ENCODE measurements around the gene MSH5.

MSH5 gene

DNA sequence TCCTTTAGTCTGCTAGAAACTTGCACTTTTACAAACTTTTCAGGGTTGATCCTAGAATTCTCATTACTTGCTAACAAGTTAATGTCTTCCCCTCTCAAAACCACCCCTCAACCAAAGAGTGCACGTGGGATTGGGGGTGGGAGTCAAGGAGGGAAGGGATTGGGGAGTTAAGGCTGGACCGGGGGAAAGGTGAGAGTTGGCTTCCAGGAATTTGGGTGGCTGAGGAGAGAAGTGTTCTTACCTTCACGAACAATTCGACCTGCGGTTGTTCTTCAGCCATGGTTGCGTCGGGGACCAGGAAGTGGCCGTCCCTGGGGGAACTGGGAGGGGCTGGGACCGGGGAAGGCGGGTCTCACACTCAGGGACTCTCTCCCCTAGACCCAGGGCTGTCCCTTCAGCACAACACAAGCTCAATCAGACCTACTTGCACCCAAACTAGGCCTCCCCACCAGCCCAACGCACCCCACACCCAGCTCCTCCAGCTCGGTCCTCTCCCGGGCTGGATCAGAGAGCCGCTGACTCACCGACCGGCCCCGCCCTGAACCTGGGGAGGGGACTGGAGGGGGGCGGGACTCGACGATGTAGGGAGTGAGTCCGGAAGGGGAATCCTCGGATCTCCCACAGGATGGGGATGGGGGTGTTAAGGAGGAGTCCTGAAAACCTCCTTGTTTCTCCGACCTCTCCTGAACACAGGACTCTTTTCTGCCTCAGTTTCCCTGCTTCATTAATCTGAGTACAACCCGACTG is 3.6 kb upstream of the MSH5 start, which contains the start of gene CLIC1:
CLIC1 (minus strand) TSS at position 510 of the 747 bp plus-strand sequence; CDS start at position 280, 230 bp downstream.
- Histone ChIP-seq H3K4me3 (ENCODE audit: low read depth, low read length) (peak within 1 kb of the TSS; percentile 98), H3K9ac (ENCODE audit: low read depth, low read length) (peak within 1 kb of the TSS; percentile 82), H3K36me3 (ENCODE audit: control insufficient read depth, insufficient read depth, low read length) (peaks cover 11% of the 10 kb centered on the region), H3K4me1 (ENCODE audit: control insufficient read depth, insufficient read depth, low read length) (peaks cover 19% of the 10 kb centered on the region), H3K9me3 (ENCODE audit: control insufficient read depth, insufficient read depth, low read length) (no peaks in the 10 kb centered on the region), H3K27me3 (ENCODE audit: control insufficient read depth, insufficient read depth, low read length) (no peaks in the 10 kb centered on the region)

- Histone ChIP-seq H3K4me3 (ENCODE audit: low read depth, low read length) (peak overlapping the region; percentile 98), H3K27me3 (ENCODE audit: control insufficient read depth, insufficient read depth, low read length) (no peaks in the 10 kb centered on the region), H3K4me1 (ENCODE audit: control insufficient read depth, insufficient read depth, low read length) (peaks cover 19% of the 10 kb centered on the region), H3K9ac (ENCODE audit: low read depth, low read length) (no peak overlapping the region), H3K9me3 (ENCODE audit: control insufficient read depth, insufficient read depth, low read length) (no peaks in the 10 kb centered on the region), H3K36me3 (ENCODE audit: control insufficient read depth, insufficient read depth, low read length) (peaks cover 13% of the 10 kb centered on the region)
These were observed 3.0 kb upstream of the MSH5 start for GRCh38 chr6:31736768-31737314.

- peaks cover 17% of the 10 kb centered on the region for H3K36me3 ChIP-seq (ENCODE audit: control insufficient read depth, insufficient read depth, low read length)
These were observed 2.4 kb upstream of the MSH5 start for GRCh38 chr6:31737315-31737990.

GRCh38 chr6:31737991-31738979 is 1.5 kb upstream of the MSH5 start:
- H3K4me3 ChIP-seq (ENCODE audit: low read depth, low read length), result peak overlapping the region; percentile 31
- no peaks in the 10 kb centered on the region for H3K9me3 ChIP-seq (ENCODE audit: control insufficient read depth, insufficient read depth, low read length)
- H3K27me3 ChIP-seq (ENCODE audit: control insufficient read depth, insufficient read depth, low read length), result no peaks in the 10 kb centered on the region
- peaks cover 19% of the 10 kb centered on the region for H3K4me1 ChIP-seq (ENCODE audit: control insufficient read depth, insufficient read depth, low read length)
- no peak overlapping the region for H3K9ac ChIP-seq (ENCODE audit: low read depth, low read length)
- H3K36me3 ChIP-seq (ENCODE audit: control insufficient read depth, insufficient read depth, low read length), result peaks cover 17% of the 10 kb centered on the region

More at GRCh38 chr6:31737315-31737990, 2.4 kb upstream of the MSH5 start:
- H3K9me3 ChIP-seq (ENCODE audit: control insufficient read depth, insufficient read depth, low read length), result no peaks in the 10 kb centered on the region
- H3K9ac ChIP-seq (ENCODE audit: low read depth, low read length), result no peak overlapping the region
- peaks cover 19% of the 10 kb centered on the region for H3K4me1 ChIP-seq (ENCODE audit: control insufficient read depth, insufficient read depth, low read length)
- H3K4me3 ChIP-seq (ENCODE audit: low read depth, low read length), result peak overlapping the region; percentile 31
- H3K27me3 ChIP-seq (ENCODE audit: control insufficient read depth, insufficient read depth, low read length), result no peaks in the 10 kb centered on the region

- H3K36me3 ChIP-seq (ENCODE audit: control insufficient read depth, insufficient read depth, low read length), result peaks cover 8% of the 10 kb centered on the region
- peak overlapping the region; percentile 85 for H3K4me3 ChIP-seq (ENCODE audit: low read depth, low read length)
- peaks cover 14% of the 10 kb centered on the region for H3K4me1 ChIP-seq (ENCODE audit: control insufficient read depth, insufficient read depth, low read length)
- H3K9me3 ChIP-seq (ENCODE audit: control insufficient read depth, insufficient read depth, low read length), result no peaks in the 10 kb centered on the region
- peak overlapping the region; percentile 93 for H3K9ac ChIP-seq (ENCODE audit: low read depth, low read length)
- H3K27me3 ChIP-seq (ENCODE audit: control insufficient read depth, insufficient read depth, low read length), result no peaks in the 10 kb centered on the region
These were observed 805 bp downstream of the MSH5 start for GRCh38 chr6:31740397-31741223.

DNA sequence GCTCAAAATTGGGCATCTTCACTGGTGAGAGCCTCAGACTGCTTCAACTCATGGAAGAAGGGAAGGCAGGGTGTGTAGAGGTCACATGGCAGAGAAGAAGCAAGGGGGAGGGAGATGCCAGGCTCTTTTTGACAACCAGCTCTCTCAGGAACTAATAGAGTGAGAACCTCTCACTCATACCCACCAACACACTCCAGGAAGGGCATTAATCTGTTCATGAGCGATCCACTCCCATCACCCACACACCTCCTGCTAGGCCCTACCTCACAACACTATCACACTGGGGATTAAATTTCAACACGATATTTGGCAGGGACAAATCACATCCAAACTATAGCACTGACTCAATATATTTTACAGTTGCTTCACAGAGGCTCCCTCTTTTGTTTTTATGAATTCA is 2.0 kb downstream of the MSH5 start:
- no peak overlapping the region for H3K4me3 ChIP-seq (ENCODE audit: low read depth, low read length)
- no peak overlapping the region for H3K9ac ChIP-seq (ENCODE audit: low read depth, low read length)
- no peaks in the 10 kb centered on the region for H3K27me3 ChIP-seq (ENCODE audit: control insufficient read depth, insufficient read depth, low read length)
- no peaks in the 10 kb centered on the region for H3K9me3 ChIP-seq (ENCODE audit: control insufficient read depth, insufficient read depth, low read length)
- H3K4me1 ChIP-seq (ENCODE audit: control insufficient read depth, insufficient read depth, low read length), result peaks cover 11% of the 10 kb centered on the region
- peaks cover 8% of the 10 kb centered on the region for H3K36me3 ChIP-seq (ENCODE audit: control insufficient read depth, insufficient read depth, low read length)

DNA sequence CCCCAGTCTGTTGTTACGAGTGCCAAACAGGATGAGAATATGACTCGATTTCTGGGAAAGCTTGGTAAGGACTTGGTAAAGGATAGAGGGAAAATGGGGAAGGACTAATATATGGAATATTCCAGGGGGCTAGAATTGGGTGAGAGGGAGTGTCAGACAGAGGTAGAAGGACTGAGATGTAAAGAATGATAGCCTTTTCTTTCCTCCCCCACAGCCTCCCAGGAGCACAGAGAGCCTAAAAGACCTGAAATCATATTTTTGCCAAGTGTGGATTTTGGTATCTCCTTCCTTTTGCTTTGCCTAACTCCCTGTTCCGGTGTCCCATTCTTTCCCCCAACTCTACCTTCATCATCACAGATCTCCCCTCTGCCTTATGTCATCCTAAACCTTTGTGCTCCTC is 3.1 kb downstream of the MSH5 start:
- H3K9ac ChIP-seq (ENCODE audit: low read depth, low read length), result no peak overlapping the region
- H3K27me3 ChIP-seq (ENCODE audit: control insufficient read depth, insufficient read depth, low read length), result no peaks in the 10 kb centered on the region
- no peak overlapping the region for H3K4me3 ChIP-seq (ENCODE audit: low read depth, low read length)
- H3K4me1 ChIP-seq (ENCODE audit: control insufficient read depth, insufficient read depth, low read length), result peaks cover 6% of the 10 kb centered on the region
- H3K9me3 ChIP-seq (ENCODE audit: control insufficient read depth, insufficient read depth, low read length), result no peaks in the 10 kb centered on the region
- H3K36me3 ChIP-seq (ENCODE audit: control insufficient read depth, insufficient read depth, low read length), result peaks cover 8% of the 10 kb centered on the region

- Histone ChIP-seq H3K9ac (ENCODE audit: low read depth, low read length) (no peak overlapping the region), H3K27me3 (ENCODE audit: control insufficient read depth, insufficient read depth, low read length) (no peaks in the 10 kb centered on the region), H3K9me3 (ENCODE audit: control insufficient read depth, insufficient read depth, low read length) (no peaks in the 10 kb centered on the region), H3K4me3 (ENCODE audit: low read depth, low read length) (no peak overlapping the region), H3K4me1 (ENCODE audit: control insufficient read depth, insufficient read depth, low read length) (peaks cover 4% of the 10 kb centered on the region), H3K36me3 (ENCODE audit: control insufficient read depth, insufficient read depth, low read length) (peaks cover 8% of the 10 kb centered on the region)
These were observed 4.6 kb downstream of the MSH5 start for GRCh38 chr6:31744422-31744821.

GRCh38 chr6:31749301-31750036 is 9.7 kb downstream of the MSH5 start:
- H3K27me3 ChIP-seq (ENCODE audit: control insufficient read depth, insufficient read depth, low read length), result no peaks in the 10 kb centered on the region

DNA sequence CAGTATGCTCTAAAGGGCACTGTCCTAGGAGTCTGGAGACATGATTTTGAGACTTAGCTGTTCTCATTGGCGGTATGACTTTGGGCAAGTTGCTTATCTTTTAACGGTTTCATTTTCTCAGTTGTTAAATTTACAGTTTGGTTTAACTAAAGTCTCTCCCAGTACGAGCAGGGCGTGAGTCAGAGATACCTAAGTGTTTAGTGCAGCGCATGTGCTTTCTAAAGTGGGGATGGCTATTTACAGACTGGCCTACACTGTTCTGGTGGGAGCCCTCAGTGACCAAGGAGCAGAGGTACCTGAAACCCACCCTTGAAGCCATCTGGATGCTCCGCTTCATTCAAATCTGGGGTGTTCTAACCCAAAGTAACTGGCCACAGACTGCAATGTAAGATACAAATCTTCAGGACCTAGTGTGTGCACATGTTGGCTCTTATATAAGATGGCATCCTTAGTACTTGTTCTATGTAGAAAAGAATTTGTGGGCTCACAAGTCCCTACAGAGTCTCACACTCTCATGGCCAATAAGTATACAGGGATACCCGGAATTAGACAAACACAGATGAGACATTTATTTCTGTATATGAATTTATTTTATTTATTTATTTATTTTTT is 10.7 kb downstream of the MSH5 start:
- no peaks in the 10 kb centered on the region for H3K36me3 ChIP-seq (ENCODE audit: control insufficient read depth, insufficient read depth, low read length)
- H3K9ac ChIP-seq (ENCODE audit: low read depth, low read length), result no peak overlapping the region
- no peaks in the 10 kb centered on the region for H3K9me3 ChIP-seq (ENCODE audit: control insufficient read depth, insufficient read depth, low read length)
- H3K4me1 ChIP-seq (ENCODE audit: control insufficient read depth, insufficient read depth, low read length), result no peaks in the 10 kb centered on the region
- H3K27me3 ChIP-seq (ENCODE audit: control insufficient read depth, insufficient read depth, low read length), result no peaks in the 10 kb centered on the region
- no peak overlapping the region for H3K4me3 ChIP-seq (ENCODE audit: low read depth, low read length)

More at GRCh38 chr6:31749301-31750036, 9.7 kb downstream of the MSH5 start:
- Histone ChIP-seq H3K36me3 (ENCODE audit: control insufficient read depth, insufficient read depth, low read length) (no peaks in the 10 kb centered on the region), H3K4me1 (ENCODE audit: control insufficient read depth, insufficient read depth, low read length) (no peaks in the 10 kb centered on the region), H3K4me3 (ENCODE audit: low read depth, low read length) (no peak overlapping the region), H3K9ac (ENCODE audit: low read depth, low read length) (no peak overlapping the region), H3K9me3 (ENCODE audit: control insufficient read depth, insufficient read depth, low read length) (no peaks in the 10 kb centered on the region)

All from iPS-15b (cell line).